ENCODE data around the gene TMTC2. TPM values are rescaled to one million over a fixed set of nuclear protein-coding genes. Genes with fewer than 3 reads are reported as not detected.

The TMTC2 gene
- polyA plus RNA-seq, 1 experiment, result 1.6 TPM

DNA sequence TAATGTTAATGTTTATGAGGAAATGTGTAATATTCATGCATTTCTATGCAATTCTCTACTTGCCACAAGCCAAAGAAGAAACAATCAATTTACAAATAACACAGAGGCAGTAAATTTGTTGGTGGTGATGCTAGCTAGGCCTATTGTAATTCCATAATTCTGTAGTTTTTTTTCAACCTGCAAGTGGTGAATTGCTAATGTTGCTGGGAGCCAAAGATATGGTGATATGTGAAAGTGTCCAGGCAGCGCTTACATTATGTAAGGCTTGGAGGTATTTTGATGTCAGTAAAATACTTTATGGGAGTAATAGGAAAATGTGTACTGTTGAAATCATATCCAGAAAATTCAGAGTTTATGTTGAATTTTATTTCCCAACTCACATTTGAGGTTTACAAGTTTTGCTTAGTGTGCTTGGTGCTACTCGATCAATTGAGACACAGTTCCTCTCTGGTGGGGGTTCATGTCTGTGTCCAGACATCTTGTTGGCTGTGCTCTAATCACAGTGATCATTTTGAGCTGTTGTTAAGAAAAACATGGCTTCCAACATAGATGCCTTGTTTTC, 23.2 kb downstream of the TMTC2 start:
- no peaks in the 10 kb centered on the region for H3K9me3 ChIP-seq (ENCODE audit: control insufficient read depth, insufficient read depth, low read length)
- ChIA-PET CTCF (no interaction called here), POLR2A (no interaction called here)
- no peak for DNase-seq (ENCODE audit: low read depth, low spot score)
- no peaks in the 10 kb centered on the region for H3K27me3 ChIP-seq (ENCODE audit: control insufficient read depth, insufficient read depth, low read length)
- no peak overlapping the region for H3K27ac ChIP-seq (ENCODE audit: low read depth, low read length)
- H3K4me3 ChIP-seq (ENCODE audit: low read depth, low read length), result no peak overlapping the region
- TF ChIP-seq, protein P1, sequence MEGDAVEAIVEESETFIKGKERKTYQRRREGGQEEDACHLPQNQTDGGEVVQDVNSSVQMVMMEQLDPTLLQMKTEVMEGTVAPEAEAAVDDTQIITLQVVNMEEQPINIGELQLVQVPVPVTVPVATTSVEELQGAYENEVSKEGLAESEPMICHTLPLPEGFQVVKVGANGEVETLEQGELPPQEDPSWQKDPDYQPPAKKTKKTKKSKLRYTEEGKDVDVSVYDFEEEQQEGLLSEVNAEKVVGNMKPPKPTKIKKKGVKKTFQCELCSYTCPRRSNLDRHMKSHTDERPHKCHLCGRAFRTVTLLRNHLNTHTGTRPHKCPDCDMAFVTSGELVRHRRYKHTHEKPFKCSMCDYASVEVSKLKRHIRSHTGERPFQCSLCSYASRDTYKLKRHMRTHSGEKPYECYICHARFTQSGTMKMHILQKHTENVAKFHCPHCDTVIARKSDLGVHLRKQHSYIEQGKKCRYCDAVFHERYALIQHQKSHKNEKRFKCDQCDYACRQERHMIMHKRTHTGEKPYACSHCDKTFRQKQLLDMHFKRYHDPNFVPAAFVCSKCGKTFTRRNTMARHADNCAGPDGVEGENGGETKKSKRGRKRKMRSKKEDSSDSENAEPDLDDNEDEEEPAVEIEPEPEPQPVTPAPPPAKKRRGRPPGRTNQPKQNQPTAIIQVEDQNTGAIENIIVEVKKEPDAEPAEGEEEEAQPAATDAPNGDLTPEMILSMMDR (IDR thresholded peaks at IDR 0.05; ENCODE audit: low read depth, low read length), result no peak

DNA sequence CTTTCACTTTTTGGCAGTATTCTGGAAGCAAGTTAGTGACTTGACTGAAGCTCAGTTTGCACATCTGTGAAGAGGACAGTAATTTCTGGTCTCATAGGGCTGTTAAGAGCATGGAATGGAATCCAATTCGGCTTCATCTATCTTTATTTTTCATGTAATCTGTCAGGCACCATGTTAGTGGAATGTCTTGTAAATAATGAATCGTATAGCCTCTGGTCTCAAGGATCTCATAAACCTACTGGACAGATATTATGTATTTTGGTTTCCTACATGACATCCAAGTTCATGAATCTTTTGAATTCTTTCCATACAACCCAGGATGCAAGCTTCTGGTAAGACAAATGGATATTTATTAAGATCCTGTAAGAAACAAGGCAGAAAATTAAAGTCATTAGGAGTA, 24.0 kb downstream of the TMTC2 start:
- no peak for DNase-seq (ENCODE audit: low read depth, low spot score)
- TF ChIP-seq, protein P1 (IDR thresholded peaks at IDR 0.05; ENCODE audit: low read depth, low read length), result no peak
- H3K27me3 ChIP-seq (ENCODE audit: control insufficient read depth, insufficient read depth, low read length), result no peaks in the 10 kb centered on the region
- no peaks in the 10 kb centered on the region for H3K9me3 ChIP-seq (ENCODE audit: control insufficient read depth, insufficient read depth, low read length)
- no peak overlapping the region for H3K4me3 ChIP-seq (ENCODE audit: low read depth, low read length)
- ChIA-PET POLR2A (no interaction called here), CTCF (no interaction called here)
- no peak overlapping the region for H3K27ac ChIP-seq (ENCODE audit: low read depth, low read length)

DNA sequence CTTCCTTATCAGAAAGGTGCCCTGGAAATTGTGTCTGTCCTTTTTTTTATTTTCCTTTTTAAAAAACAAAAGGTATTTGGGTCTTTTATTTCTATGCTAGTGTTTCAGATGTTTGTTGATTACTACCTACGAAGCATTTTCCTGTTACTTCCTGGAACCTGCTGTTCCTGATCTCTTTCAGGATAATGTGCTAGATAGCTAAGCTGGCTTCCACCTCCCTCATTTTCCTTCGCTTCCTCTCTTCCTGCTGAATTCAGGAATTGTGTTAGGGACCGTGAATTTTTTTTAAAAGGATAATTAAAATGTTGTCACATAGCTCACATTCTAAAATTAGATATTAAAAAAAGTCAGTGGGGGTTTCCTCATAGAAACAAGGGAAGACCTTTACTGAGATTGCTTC, 27.7 kb downstream of the TMTC2 start:
- POLR2A ChIA-PET, result no interaction called here
- TF ChIP-seq, protein P1 (IDR thresholded peaks at IDR 0.05; ENCODE audit: low read depth, low read length), result no peak
- H3K27ac ChIP-seq (ENCODE audit: low read depth, low read length), result no peak overlapping the region
- CTCF ChIA-PET, result no interaction called here
- no peaks in the 10 kb centered on the region for H3K9me3 ChIP-seq (ENCODE audit: control insufficient read depth, insufficient read depth, low read length)
- DNase-seq (ENCODE audit: low read depth, low spot score), result no peak
- no peak overlapping the region for H3K4me3 ChIP-seq (ENCODE audit: low read depth, low read length)
- H3K27me3 ChIP-seq (ENCODE audit: control insufficient read depth, insufficient read depth, low read length), result no peaks in the 10 kb centered on the region

DNA sequence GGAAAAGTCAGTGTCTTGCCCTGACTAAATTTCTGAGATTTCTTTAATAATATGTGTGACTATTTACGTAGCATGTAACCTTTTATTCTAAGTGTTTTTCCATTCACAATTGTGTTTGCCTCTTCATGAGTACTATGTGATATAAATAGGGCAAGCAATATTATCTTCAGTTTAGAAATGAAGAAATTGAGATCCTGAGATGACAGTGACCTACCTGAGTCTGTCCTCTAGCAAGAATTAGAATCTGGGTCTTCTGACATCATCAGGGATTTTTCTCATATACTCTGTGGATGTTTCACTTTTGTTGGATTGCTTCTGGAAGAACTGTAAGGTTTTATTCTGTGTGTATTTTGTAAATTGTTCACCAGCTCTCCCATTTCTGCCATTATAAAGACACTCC, 35.0 kb downstream of the TMTC2 start:
- ChIA-PET POLR2A (no interaction called here), CTCF (no interaction called here)
- no peak overlapping the region for H3K4me3 ChIP-seq (ENCODE audit: low read depth, low read length)
- H3K27me3 ChIP-seq (ENCODE audit: control insufficient read depth, insufficient read depth, low read length), result no peaks in the 10 kb centered on the region
- TF ChIP-seq, protein P1 (IDR thresholded peaks at IDR 0.05; ENCODE audit: low read depth, low read length), result no peak
- H3K9me3 ChIP-seq (ENCODE audit: control insufficient read depth, insufficient read depth, low read length), result no peaks in the 10 kb centered on the region
- no peak overlapping the region for H3K27ac ChIP-seq (ENCODE audit: low read depth, low read length)
- DNase-seq (ENCODE audit: low read depth, low spot score), result no peak

DNA sequence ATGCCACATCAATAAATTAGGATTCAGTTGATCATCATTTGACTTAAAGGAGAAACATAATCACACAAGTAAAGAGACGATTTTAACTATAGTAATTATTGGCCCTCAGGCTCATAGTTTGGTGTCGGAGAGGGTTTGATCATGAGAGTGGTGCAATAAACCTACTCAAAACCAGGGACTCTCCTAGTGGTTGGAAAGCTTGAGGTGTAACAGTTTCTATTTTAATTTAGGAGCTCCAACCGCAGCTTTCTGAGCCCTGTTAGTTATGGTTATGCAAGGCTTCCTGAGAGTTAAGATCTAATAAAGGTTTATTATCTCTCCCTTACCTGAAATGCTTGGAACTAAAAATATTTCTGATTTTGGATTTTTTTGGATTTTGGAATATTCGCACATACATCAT, 36.4 kb downstream of the TMTC2 start:
- no peak for DNase-seq (ENCODE audit: low read depth, low spot score)
- Histone ChIP-seq H3K27me3 (ENCODE audit: control insufficient read depth, insufficient read depth, low read length) (no peaks in the 10 kb centered on the region), H3K4me3 (ENCODE audit: low read depth, low read length) (no peak overlapping the region), H3K27ac (ENCODE audit: low read depth, low read length) (no peak overlapping the region), H3K9me3 (ENCODE audit: control insufficient read depth, insufficient read depth, low read length) (no peaks in the 10 kb centered on the region)
- TF ChIP-seq, protein P1 (IDR thresholded peaks at IDR 0.05; ENCODE audit: low read depth, low read length), result no peak
- POLR2A ChIA-PET, result no interaction called here
- CTCF ChIA-PET, result no interaction called here
